ENCODE measurements around the gene THSD4.

Gene THSD4

DNA sequence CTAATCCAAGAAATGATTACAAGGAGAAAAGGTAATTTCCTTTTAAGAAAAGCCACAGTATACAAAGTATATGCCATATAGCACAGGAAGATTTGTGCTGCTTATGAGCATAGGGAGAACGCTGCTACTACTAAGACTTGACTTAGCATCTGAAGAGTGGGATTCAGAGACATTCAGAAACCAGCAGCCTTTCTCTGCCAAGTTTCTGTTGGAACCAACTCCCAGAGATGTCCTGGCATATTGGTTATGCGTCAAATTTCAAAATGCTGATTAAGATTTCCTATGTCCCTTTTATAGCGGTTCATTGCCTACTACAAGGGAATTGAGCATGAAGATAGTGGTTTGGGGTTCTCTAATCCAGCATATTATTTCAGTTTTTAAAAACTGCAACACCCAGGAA lies 700.0 kb downstream of the THSD4 start:
- TF ChIP-seq, protein P1, sequence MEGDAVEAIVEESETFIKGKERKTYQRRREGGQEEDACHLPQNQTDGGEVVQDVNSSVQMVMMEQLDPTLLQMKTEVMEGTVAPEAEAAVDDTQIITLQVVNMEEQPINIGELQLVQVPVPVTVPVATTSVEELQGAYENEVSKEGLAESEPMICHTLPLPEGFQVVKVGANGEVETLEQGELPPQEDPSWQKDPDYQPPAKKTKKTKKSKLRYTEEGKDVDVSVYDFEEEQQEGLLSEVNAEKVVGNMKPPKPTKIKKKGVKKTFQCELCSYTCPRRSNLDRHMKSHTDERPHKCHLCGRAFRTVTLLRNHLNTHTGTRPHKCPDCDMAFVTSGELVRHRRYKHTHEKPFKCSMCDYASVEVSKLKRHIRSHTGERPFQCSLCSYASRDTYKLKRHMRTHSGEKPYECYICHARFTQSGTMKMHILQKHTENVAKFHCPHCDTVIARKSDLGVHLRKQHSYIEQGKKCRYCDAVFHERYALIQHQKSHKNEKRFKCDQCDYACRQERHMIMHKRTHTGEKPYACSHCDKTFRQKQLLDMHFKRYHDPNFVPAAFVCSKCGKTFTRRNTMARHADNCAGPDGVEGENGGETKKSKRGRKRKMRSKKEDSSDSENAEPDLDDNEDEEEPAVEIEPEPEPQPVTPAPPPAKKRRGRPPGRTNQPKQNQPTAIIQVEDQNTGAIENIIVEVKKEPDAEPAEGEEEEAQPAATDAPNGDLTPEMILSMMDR (IDR thresholded peaks at IDR 0.05; ENCODE audit: low read depth, low read length, missing control alignments): no peak
- no peak for DNase-seq (ENCODE audit: extremely low read depth, low read depth)
- no peak overlapping the region for H3K4me3 ChIP-seq (replicated peaks; ENCODE audit: low read depth, low read length)

DNA sequence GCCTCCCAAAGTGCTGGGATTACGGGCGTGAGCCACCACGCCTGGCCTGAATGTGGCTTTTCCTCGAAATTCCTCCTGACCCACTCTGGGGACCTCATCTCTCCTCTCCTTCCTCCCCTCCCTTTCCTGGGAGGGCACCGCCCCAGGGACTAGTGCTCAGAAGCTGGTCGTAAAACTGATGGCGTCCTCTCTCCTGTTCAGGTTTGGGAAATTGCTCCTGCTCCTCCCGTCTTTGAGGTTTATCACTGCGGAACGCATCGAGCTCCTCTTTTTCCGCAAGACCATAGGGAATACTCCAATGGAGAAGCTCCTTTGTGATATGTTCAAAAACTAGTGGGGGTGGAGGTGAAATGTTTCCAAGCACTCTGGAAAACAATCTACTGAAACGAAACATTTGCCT lies 702.1 kb downstream of the THSD4 start:
- no peak for DNase-seq (ENCODE audit: extremely low read depth, low read depth)
- TF ChIP-seq, protein P1 (IDR thresholded peaks at IDR 0.05; ENCODE audit: low read depth, low read length, missing control alignments): no peak
- H3K4me3 ChIP-seq (replicated peaks; ENCODE audit: low read depth, low read length): no peak overlapping the region

DNA sequence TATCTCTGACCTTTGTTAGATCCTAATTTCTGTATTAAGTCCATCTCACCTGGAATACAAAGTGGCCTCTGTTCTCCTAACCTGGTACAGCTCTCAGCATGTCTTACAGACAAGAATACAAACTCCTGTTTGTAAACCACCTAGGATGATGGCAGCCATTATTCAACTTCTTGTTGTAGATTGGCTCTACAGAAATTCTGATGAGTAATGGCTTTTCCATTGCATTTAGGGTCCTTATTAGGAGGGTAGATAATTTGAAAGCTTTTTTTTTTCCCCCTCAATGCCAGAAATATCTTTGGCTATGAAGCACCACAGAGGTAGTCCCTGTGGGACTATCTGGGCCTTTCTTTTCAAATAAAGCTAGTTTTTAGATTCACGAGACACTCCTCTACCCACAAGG lies 704.9 kb downstream of the THSD4 start:
- no peak for DNase-seq (ENCODE audit: extremely low read depth, low read depth)
- TF ChIP-seq, protein P1 (IDR thresholded peaks at IDR 0.05; ENCODE audit: low read depth, low read length, missing control alignments): no peak
- no peak overlapping the region for H3K4me3 ChIP-seq (replicated peaks; ENCODE audit: low read depth, low read length)

DNA sequence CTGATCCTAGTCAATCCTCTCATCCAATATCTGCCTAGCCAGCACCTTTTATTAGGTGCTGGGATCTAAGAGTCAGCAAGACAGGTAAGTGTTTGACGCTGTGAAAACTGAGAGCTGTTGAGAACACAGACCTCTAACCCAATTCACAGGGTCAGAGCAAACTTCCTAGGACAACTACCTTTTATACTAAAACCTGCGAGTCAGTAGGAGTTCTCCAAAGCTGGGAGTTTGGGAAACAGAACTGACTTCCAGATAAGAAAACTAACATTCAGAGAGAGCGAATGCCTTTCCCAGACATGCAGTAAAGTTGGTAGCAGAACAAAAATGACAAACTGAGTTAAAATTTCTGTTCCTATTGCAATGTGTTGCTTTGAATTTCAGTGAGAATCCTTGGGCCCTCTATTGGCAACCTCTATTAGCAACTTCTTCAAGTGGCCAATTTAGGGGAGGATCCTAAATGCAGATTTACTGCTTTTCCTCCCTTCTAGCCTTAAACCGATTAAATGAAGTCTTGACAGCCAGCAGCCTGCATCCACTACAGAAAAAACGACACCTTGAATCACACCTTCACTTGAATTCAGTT lies 706.4 kb downstream of the THSD4 start:
- no peak for DNase-seq (ENCODE audit: extremely low read depth, low read depth)
- H3K4me3 ChIP-seq (replicated peaks; ENCODE audit: low read depth, low read length): no peak overlapping the region
- TF ChIP-seq, protein P1 (IDR thresholded peaks at IDR 0.05; ENCODE audit: low read depth, low read length, missing control alignments): no peak

DNA sequence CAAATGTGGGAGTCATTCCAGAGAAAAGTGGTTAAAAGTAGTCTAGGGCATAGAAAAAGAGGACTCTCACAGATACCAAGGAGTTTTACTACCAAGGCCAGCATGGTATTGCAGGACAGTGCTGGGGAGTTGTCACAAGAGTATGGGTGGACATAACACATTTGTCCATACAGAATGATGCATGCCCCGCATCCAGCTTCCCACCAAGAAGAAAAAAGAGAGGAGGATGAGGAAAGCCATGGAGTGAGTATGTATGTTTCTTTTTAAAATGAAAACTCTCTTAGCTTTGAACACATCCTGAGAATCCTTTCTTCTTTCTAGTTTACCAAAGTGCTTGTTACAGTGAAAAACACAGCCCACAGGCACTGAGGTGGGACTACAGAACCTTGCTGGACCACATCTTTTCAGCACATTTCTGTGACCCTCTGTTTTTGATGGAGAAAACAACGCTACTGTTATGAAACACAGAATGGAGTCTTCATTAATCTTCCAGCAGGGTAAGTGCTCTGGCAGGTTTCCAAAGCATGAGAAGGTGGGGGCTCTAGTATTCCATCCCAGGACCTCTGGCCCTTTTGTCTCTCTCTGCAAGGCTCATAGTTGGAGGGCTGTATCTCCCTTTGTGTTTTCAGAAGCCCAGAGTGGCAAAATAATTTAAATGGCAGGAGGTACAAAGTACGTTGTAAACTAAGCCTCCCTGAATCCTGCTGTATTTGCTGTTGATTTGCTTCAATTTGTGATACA lies 707.8 kb downstream of the THSD4 start:
- H3K4me3 ChIP-seq (replicated peaks; ENCODE audit: low read depth, low read length): no peak overlapping the region
- no peak for DNase-seq (ENCODE audit: extremely low read depth, low read depth)
- TF ChIP-seq, protein P1 (IDR thresholded peaks at IDR 0.05; ENCODE audit: low read depth, low read length, missing control alignments): no peak

DNA sequence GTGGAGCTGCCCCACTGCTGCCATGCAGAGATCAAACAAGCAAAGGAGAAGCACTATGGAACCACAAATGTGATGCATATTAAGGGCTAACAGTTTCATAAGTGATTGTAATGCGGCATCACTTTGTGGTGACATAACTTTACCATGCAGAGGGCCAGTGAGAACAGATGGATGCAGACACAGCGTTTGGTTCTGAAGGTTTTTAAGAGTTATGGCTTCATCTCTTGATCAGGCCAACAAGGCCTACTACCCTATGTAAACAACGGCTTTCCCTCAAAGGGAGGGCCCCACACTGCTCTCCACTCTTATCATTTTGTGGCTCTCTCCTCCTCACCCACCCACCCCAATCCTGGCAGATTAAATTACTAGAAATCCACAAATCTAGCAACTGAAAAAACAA lies 708.5 kb downstream of the THSD4 start:
- DNase-seq (ENCODE audit: extremely low read depth, low read depth): no peak
- TF ChIP-seq, protein P1 (IDR thresholded peaks at IDR 0.05; ENCODE audit: low read depth, low read length, missing control alignments): no peak
- H3K4me3 ChIP-seq (replicated peaks; ENCODE audit: low read depth, low read length): no peak overlapping the region
